RCC 7860 (cell line): ENCODE measurements around the gene SMIM29.

Experiments
- DNase-seq: peaks from one replicate; pipeline ENCODE4 v3.0.0-alpha.2; 2015; ENCODE audit warnings: low spot score
- FAIRE-seq: peaks from 2 replicates; lab custom pipeline; 2012; peaks lifted over from hg19 to GRCh38; lab: Jason Lieb, UNC

The SMIM29 gene

GRCh38 chr6:34230653-34231371, 18.0 kb downstream of the SMIM29 start:
- DNase-seq = no peak
- no peak for FAIRE-seq

- DNase-seq = peak; percentile 46
- peak; percentile 86 for FAIRE-seq
Measured at GRCh38 chr6:34229877-34230276, 18.9 kb downstream of the SMIM29 start.

GRCh38 chr6:34227761-34228421, 20.9 kb downstream of the SMIM29 start:
- DNase-seq = peak; percentile 83
- peak; percentile 78 for FAIRE-seq

- no peak for FAIRE-seq
- DNase-seq = no peak
Measured at GRCh38 chr6:34226731-34227586, 21.8 kb downstream of the SMIM29 start.

- FAIRE-seq (no peak), DNase-seq (no peak)
Measured at GRCh38 chr6:34226066-34226465, 22.7 kb downstream of the SMIM29 start.

GRCh38 chr6:34225551-34225950, 23.3 kb downstream of the SMIM29 start:
- DNase-seq (no peak), FAIRE-seq (no peak)

GRCh38 chr6:34223956-34224940, 24.6 kb downstream of the SMIM29 start:
- FAIRE-seq = no peak
- peak; percentile 88 for DNase-seq

- FAIRE-seq (no peak), DNase-seq (no peak)
Measured at GRCh38 chr6:34223381-34223955, 25.3 kb downstream of the SMIM29 start.

GRCh38 chr6:34218691-34219090, 30.1 kb downstream of the SMIM29 start:
- no peak for FAIRE-seq

GRCh38 chr6:34213772-34214171, 35.0 kb downstream of the SMIM29 start:
- FAIRE-seq (no peak), DNase-seq (no peak)

More at GRCh38 chr6:34218691-34219090, 30.1 kb downstream of the SMIM29 start:
- no peak for DNase-seq

- DNase-seq (no peak), FAIRE-seq (no peak)
Measured at GRCh38 chr6:34207695-34208443, 40.9 kb downstream of the SMIM29 start.

- FAIRE-seq (no peak), DNase-seq (no peak)
Measured at GRCh38 chr6:34206726-34207125, 42.1 kb downstream of the SMIM29 start.

- DNase-seq (no peak), FAIRE-seq (no peak)
Measured at GRCh38 chr6:34205916-34206315, 42.9 kb downstream of the SMIM29 start.

GRCh38 chr6:34205466-34205865, 43.3 kb downstream of the SMIM29 start:
- DNase-seq (no peak), FAIRE-seq (no peak)

GRCh38 chr6:34204693-34205092, 44.1 kb downstream of the SMIM29 start:
- FAIRE-seq = no peak
- no peak for DNase-seq

- FAIRE-seq = no peak
- DNase-seq = no peak
Measured at GRCh38 chr6:34202329-34203201, 46.2 kb downstream of the SMIM29 start.

- FAIRE-seq = no peak
- DNase-seq = no peak
Measured at GRCh38 chr6:34201455-34202107, 47.2 kb downstream of the SMIM29 start.
